Fibroblast of villous mesenchyme (primary cell): ENCODE data around the gene SPAG17. TPM values are rescaled to one million over a fixed set of nuclear protein-coding genes. Genes with fewer than 3 reads are reported as not detected.

Source experiments
- DNase-seq: peaks from one replicate; pipeline ENCODE4 v3.0.0-alpha.2; 2010; ENCODE audit warnings: low read depth
- H3K4me3 ChIP-seq: 2 replicates; pipeline ENCODE4 v1.5.1; 2011; ENCODE audit warnings: low read depth, mild to moderate bottlenecking, low read length
- CTCF ChIP-seq: IDR thresholded peaks from 2 replicates; pipeline ENCODE4 v1.5.1; 2012; ENCODE audit warnings: low read depth, mild to moderate bottlenecking, low read length; ENCODE audit not compliant: insufficient read depth
- total RNA-seq: library from RNA; depleted of rRNA; stranded (reverse); fragments of >200 nt; gene quantifications from 2 replicates; pipeline ENCODE4 v1.2.3, GENCODE V29; 2012

SPAG17 gene
- total RNA-seq, 1 donor = not detected

- no peak for TF ChIP-seq CTCF
- no peak for DNase-seq
- no peak overlapping the region for H3K4me3 ChIP-seq
Measured at GRCh38 chr1:118104951-118105350, 80.1 kb downstream of the SPAG17 start.

- H3K4me3 ChIP-seq = no peak overlapping the region
- no peak for DNase-seq
- no peak for TF ChIP-seq CTCF
Measured at GRCh38 chr1:118102445-118102844, 82.6 kb downstream of the SPAG17 start.

GRCh38 chr1:118101999-118102398 lies 83.0 kb downstream of the SPAG17 start:
- no peak for TF ChIP-seq CTCF
- no peak overlapping the region for H3K4me3 ChIP-seq
- DNase-seq = no peak

- DNase-seq = no peak
- no peak for TF ChIP-seq CTCF
- H3K4me3 ChIP-seq = no peak overlapping the region
Measured at GRCh38 chr1:118101515-118101844, 83.5 kb downstream of the SPAG17 start.

GRCh38 chr1:118100686-118101514 lies 84.1 kb downstream of the SPAG17 start:
- no peak overlapping the region for H3K4me3 ChIP-seq
- no peak for TF ChIP-seq CTCF
- DNase-seq = no peak

GRCh38 chr1:118099686-118100085 lies 85.3 kb downstream of the SPAG17 start:
- no peak for DNase-seq
- H3K4me3 ChIP-seq = no peak overlapping the region
- no peak for TF ChIP-seq CTCF
